ENCODE measurements around the gene HPX.

DNA sequence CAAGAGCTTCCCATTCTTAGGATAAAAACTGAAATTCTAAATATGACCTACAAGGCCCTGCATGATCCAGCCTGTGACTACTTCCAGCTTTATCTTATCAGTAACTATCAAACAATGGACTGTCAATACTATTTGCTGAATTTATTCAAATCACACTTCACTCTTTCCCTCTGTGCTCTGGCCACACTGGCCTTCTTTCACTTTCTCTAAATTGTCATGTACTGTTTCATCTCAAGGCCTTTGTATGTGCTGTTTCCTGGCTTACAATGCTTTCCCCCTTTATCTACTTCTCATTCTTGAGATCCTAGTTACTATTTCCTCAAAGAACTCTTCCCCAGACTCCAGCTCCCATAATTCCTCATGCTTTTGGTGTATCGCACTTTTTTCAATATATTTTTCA lies 46.2 kb upstream of the HPX start:
- TF ChIP-seq, protein P1, sequence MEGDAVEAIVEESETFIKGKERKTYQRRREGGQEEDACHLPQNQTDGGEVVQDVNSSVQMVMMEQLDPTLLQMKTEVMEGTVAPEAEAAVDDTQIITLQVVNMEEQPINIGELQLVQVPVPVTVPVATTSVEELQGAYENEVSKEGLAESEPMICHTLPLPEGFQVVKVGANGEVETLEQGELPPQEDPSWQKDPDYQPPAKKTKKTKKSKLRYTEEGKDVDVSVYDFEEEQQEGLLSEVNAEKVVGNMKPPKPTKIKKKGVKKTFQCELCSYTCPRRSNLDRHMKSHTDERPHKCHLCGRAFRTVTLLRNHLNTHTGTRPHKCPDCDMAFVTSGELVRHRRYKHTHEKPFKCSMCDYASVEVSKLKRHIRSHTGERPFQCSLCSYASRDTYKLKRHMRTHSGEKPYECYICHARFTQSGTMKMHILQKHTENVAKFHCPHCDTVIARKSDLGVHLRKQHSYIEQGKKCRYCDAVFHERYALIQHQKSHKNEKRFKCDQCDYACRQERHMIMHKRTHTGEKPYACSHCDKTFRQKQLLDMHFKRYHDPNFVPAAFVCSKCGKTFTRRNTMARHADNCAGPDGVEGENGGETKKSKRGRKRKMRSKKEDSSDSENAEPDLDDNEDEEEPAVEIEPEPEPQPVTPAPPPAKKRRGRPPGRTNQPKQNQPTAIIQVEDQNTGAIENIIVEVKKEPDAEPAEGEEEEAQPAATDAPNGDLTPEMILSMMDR (IDR thresholded peaks at IDR 0.05): no peak
- TF ChIP-seq EZH2 (IDR thresholded peaks at IDR 0.05): no peak
- TF ChIP-seq EZH2phosphoT487 (IDR thresholded peaks at IDR 0.05): no peak

All from neural progenitor cell (in vitro differentiated cells).